HEK293 (cell line): Measurements from ENCODE around the gene SNN.

Experiments
- CTCF ChIA-PET: fragments of 350-600 bp; formaldehyde crosslinking; extraction: SDS; loops from one replicate; lab custom pipeline; 2021; ENCODE audit warnings: antibody characterized with exemption; lab: Yijun Ruan, JAX
- POLR2A ChIA-PET: fragments of 300-600 bp; formaldehyde crosslinking; extraction: SDS; loops from one replicate; lab custom pipeline; 2020; ENCODE audit warnings: antibody characterized with exemption, inconsistent platforms; lab: Yijun Ruan, JAX
- H3K27ac ChIP-seq: fragments of 200-500 bp; sonication (Bioruptor generic); 2 replicates; pipeline ENCODE4 v1.5.1; 2014; ENCODE audit warnings: low read depth, low read length, control low read depth, inconsistent platforms; ENCODE audit errors: extremely low read depth
- H3K36me3 ChIP-seq, 2 experiments: fragments of 200-500 bp in 1 of 2; sonication (Bioruptor generic) in 1 of 2; 1 replicate in 1 of 2; 2 replicates in 1 of 2; pipeline ENCODE4 v1.5.1; 2014 to 2017; ENCODE audit warnings: inconsistent platforms in 2 of 2, low read length in 2 of 2; ENCODE audit not compliant: control insufficient read depth in 2 of 2, insufficient read depth in 1 of 2
- H3K4me1 ChIP-seq: fragments of 200-500 bp; sonication (Bioruptor generic); 2 replicates; pipeline ENCODE4 v1.5.1; 2014; ENCODE audit warnings: mild to moderate bottlenecking, low read length, inconsistent platforms; ENCODE audit not compliant: control insufficient read depth, insufficient read depth
- H3K4me3 ChIP-seq: 2 replicates; pipeline ENCODE4 v1.5.1; 2011; ENCODE audit warnings: low read depth, mild to moderate bottlenecking, control low read depth, low read length, moderate library complexity
- H3K9me3 ChIP-seq: fragments of 200-500 bp; sonication (Bioruptor generic); 2 replicates; pipeline ENCODE4 v1.5.1; 2014; ENCODE audit warnings: low read depth, low read length, inconsistent platforms; ENCODE audit not compliant: control insufficient read depth, insufficient read depth
- EGR2 ChIP-seq: fragments of 450-650 bp; formaldehyde crosslinking; IDR thresholded peaks from 2 replicates; pipeline ENCODE4 v1.5.1; 2016; ENCODE audit warnings: low read depth, missing biosample characterization, missing genetic modification characterization
- GFI1B ChIP-seq: fragments of 450-650 bp; formaldehyde crosslinking; IDR thresholded peaks from 2 replicates; pipeline ENCODE4 v1.5.1; 2016; ENCODE audit warnings: missing biosample characterization, missing genetic modification characterization
- GLI2 ChIP-seq: fragments of 450-650 bp; formaldehyde crosslinking; IDR thresholded peaks from 2 replicates; pipeline ENCODE4; 2017; ENCODE audit warnings: missing biosample characterization, missing genetic modification characterization, low read depth, borderline replicate concordance
- IKZF3 ChIP-seq: fragments of 450-650 bp; IDR thresholded peaks from 2 replicates; pipeline ENCODE4 v1.5.0; 2018; ENCODE audit warnings: missing biosample characterization, mild to moderate bottlenecking, missing genetic modification characterization, moderate library complexity
- KLF9 ChIP-seq: fragments of 450-650 bp; formaldehyde crosslinking; IDR thresholded peaks from 2 replicates; pipeline ENCODE4 v1.5.1; 2016; ENCODE audit warnings: missing biosample characterization, missing genetic modification characterization, low read depth
- SCRT1 ChIP-seq: fragments of 450-650 bp; formaldehyde crosslinking; IDR thresholded peaks from 2 replicates; pipeline ENCODE4 v1.5.1; 2016; ENCODE audit warnings: missing biosample characterization, missing genetic modification characterization, borderline replicate concordance
- ZFHX2 ChIP-seq: fragments of 450-650 bp; formaldehyde crosslinking; conservative IDR thresholded peaks from 2 replicates; pipeline ENCODE4 v1.5.1; 2016; ENCODE audit warnings: missing biosample characterization, missing genetic modification characterization
- ZNF18 ChIP-seq: fragments of 450-650 bp; formaldehyde crosslinking; IDR thresholded peaks from 2 replicates; pipeline ENCODE4 v1.5.1; 2016; ENCODE audit warnings: missing biosample characterization, missing genetic modification characterization
- ZNF292 ChIP-seq: fragments of 450-650 bp; formaldehyde crosslinking; IDR thresholded peaks from 2 replicates; pipeline ENCODE4 v1.5.1; 2016; ENCODE audit warnings: low read depth, missing biosample characterization, missing genetic modification characterization, borderline replicate concordance
- ZNF626 ChIP-seq: fragments of 450-650 bp; sonication (Bioruptor Pico); formaldehyde crosslinking; IDR thresholded peaks from 2 replicates; pipeline ENCODE4 v1.5.1; 2018; ENCODE audit warnings: missing biosample characterization, missing genetic modification characterization, inconsistent platforms
- ZNF747 ChIP-seq: fragments of 450-650 bp; formaldehyde crosslinking; IDR thresholded peaks from 2 replicates; pipeline ENCODE4 v1.5.1; 2016; ENCODE audit warnings: missing biosample characterization, missing genetic modification characterization
- ZSCAN16 ChIP-seq: fragments of 450-650 bp; formaldehyde crosslinking; IDR thresholded peaks from 2 replicates; pipeline ENCODE4 v1.5.1; 2016; ENCODE audit warnings: missing biosample characterization, missing genetic modification characterization
- ZSCAN5A ChIP-seq: fragments of 450-650 bp; formaldehyde crosslinking; IDR thresholded peaks from 2 replicates; pipeline ENCODE4 v1.5.1; 2016; ENCODE audit warnings: missing biosample characterization, missing genetic modification characterization
- ZXDB ChIP-seq: fragments of 450-650 bp; formaldehyde crosslinking; IDR thresholded peaks from 2 replicates; pipeline ENCODE4 v1.5.1; 2016; ENCODE audit warnings: missing biosample characterization, missing genetic modification characterization
- TF ChIP-seq, protein P1 (sequence below): fragments of 450-650 bp; formaldehyde crosslinking; IDR thresholded peaks from 2 replicates; pipeline ENCODE4 v1.5.1; 2016; ENCODE audit warnings: missing biosample characterization, missing genetic modification characterization
- TF ChIP-seq, protein P2 (sequence below): fragments of 450-650 bp; formaldehyde crosslinking; IDR thresholded peaks from 2 replicates; pipeline ENCODE4; 2016; ENCODE audit warnings: missing biosample characterization, missing genetic modification characterization
- TF ChIP-seq, protein P3 (sequence below): fragments of 450-650 bp; formaldehyde crosslinking; IDR thresholded peaks from 2 replicates; pipeline ENCODE4 v1.5.1; 2017; ENCODE audit warnings: missing biosample characterization, missing genetic modification characterization
- TF ChIP-seq, protein P4 (sequence below): fragments of 450-650 bp; formaldehyde crosslinking; IDR thresholded peaks from 2 replicates; pipeline ENCODE4 v1.5.1; 2016; ENCODE audit warnings: missing biosample characterization, missing genetic modification characterization, borderline replicate concordance

SNN gene

DNA sequence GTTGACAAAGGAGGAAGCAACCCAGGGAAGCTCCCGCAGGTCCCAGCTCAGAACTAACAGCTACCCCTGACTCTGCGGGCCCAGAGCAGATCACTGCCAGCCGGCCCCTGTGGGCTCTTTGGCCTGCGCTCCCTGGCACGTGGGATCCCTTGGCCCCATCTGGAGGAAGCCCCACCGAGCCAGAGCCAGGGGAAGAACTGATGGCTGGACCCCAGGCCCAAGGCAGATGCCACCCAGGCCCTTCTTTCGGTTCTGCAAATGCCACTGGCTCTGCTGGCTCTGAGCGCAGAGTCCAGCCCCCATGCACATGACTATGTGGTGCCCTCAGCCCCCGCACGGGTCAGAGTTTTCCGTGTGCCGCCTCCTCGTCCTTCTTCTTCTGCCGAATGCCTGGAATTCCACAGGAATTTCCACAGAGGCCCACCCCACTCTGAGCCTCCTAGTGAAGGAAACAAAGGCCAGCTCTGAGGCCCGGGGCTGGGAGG, 35.8 kb upstream of the SNN start:
- H3K9me3 ChIP-seq = no peaks in the 10 kb centered on the region
- CTCF ChIA-PET = interaction anchor here (0.6 to 1.1 kb wide), 2 partner anchors 10 to 669 kb away, joined by 3 to 4 read pairs; no protein-coding TSS in a partner anchor
- no peak overlapping the region for H3K4me3 ChIP-seq
- no peak overlapping the region for H3K27ac ChIP-seq
- POLR2A ChIA-PET = no interaction called here
- TF ChIP-seq ZNF292 (tag by site-specific recombination) (no peak), GLI2 (no peak), ZSCAN5A (tag by site-specific recombination) (no peak), ZFHX2 (tag by site-specific recombination) (peak; percentile 53), EGR2 (tag by site-specific recombination) (peak; percentile 39; the same call in 1 of the 2 replicates)
- TF ChIP-seq, protein P1, sequence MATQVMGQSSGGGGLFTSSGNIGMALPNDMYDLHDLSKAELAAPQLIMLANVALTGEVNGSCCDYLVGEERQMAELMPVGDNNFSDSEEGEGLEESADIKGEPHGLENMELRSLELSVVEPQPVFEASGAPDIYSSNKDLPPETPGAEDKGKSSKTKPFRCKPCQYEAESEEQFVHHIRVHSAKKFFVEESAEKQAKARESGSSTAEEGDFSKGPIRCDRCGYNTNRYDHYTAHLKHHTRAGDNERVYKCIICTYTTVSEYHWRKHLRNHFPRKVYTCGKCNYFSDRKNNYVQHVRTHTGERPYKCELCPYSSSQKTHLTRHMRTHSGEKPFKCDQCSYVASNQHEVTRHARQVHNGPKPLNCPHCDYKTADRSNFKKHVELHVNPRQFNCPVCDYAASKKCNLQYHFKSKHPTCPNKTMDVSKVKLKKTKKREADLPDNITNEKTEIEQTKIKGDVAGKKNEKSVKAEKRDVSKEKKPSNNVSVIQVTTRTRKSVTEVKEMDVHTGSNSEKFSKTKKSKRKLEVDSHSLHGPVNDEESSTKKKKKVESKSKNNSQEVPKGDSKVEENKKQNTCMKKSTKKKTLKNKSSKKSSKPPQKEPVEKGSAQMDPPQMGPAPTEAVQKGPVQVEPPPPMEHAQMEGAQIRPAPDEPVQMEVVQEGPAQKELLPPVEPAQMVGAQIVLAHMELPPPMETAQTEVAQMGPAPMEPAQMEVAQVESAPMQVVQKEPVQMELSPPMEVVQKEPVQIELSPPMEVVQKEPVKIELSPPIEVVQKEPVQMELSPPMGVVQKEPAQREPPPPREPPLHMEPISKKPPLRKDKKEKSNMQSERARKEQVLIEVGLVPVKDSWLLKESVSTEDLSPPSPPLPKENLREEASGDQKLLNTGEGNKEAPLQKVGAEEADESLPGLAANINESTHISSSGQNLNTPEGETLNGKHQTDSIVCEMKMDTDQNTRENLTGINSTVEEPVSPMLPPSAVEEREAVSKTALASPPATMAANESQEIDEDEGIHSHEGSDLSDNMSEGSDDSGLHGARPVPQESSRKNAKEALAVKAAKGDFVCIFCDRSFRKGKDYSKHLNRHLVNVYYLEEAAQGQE (tag by site-specific recombination) = no peak
- H3K4me1 ChIP-seq = no peaks in the 10 kb centered on the region
- H3K36me3 ChIP-seq = no peaks in the 10 kb centered on the region

DNA sequence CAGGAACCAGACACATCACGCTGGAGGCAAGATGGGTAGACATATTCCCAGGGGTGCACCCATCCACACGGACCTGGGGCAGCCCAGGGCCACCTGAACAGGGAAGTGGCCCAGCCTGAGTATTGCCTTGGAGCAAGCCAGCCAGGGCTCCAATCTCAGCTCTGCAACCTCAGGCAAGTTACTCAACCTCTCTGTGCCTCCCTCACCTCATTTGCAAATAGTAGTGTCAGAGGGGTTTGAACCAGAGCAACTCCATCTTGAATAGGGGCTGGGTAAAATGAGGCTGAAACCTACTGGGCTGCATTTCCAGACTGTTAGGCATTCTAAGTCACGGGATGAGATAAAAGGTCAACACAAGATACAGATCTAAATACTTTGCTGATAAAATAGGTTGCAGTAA, 35.1 kb upstream of the SNN start:
- TF ChIP-seq, protein P2, sequence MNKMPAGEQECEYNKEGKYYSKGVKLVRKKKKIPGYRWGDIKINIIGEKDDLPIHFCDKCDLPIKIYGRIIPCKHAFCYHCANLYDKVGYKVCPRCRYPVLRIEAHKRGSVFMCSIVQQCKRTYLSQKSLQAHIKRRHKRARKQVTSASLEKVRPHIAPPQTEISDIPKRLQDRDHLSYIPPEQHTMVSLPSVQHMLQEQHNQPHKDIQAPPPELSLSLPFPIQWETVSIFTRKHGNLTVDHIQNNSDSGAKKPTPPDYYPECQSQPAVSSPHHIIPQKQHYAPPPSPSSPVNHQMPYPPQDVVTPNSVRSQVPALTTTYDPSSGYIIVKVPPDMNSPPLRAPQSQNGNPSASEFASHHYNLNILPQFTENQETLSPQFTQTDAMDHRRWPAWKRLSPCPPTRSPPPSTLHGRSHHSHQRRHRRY = no peak
- TF ChIP-seq, protein P3, sequence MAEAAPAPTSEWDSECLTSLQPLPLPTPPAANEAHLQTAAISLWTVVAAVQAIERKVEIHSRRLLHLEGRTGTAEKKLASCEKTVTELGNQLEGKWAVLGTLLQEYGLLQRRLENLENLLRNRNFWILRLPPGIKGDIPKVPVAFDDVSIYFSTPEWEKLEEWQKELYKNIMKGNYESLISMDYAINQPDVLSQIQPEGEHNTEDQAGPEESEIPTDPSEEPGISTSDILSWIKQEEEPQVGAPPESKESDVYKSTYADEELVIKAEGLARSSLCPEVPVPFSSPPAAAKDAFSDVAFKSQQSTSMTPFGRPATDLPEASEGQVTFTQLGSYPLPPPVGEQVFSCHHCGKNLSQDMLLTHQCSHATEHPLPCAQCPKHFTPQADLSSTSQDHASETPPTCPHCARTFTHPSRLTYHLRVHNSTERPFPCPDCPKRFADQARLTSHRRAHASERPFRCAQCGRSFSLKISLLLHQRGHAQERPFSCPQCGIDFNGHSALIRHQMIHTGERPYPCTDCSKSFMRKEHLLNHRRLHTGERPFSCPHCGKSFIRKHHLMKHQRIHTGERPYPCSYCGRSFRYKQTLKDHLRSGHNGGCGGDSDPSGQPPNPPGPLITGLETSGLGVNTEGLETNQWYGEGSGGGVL = no peak
- TF ChIP-seq, protein P4, sequence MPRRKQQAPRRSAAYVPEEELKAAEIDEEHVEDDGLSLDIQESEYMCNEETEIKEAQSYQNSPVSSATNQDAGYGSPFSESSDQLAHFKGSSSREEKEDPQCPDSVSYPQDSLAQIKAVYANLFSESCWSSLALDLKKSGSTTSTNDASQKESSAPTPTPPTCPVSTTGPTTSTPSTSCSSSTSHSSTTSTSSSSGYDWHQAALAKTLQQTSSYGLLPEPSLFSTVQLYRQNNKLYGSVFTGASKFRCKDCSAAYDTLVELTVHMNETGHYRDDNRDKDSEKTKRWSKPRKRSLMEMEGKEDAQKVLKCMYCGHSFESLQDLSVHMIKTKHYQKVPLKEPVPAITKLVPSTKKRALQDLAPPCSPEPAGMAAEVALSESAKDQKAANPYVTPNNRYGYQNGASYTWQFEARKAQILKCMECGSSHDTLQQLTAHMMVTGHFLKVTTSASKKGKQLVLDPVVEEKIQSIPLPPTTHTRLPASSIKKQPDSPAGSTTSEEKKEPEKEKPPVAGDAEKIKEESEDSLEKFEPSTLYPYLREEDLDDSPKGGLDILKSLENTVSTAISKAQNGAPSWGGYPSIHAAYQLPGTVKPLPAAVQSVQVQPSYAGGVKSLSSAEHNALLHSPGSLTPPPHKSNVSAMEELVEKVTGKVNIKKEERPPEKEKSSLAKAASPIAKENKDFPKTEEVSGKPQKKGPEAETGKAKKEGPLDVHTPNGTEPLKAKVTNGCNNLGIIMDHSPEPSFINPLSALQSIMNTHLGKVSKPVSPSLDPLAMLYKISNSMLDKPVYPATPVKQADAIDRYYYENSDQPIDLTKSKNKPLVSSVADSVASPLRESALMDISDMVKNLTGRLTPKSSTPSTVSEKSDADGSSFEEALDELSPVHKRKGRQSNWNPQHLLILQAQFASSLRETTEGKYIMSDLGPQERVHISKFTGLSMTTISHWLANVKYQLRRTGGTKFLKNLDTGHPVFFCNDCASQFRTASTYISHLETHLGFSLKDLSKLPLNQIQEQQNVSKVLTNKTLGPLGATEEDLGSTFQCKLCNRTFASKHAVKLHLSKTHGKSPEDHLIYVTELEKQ (tag by site-specific recombination) = no peak
- TF ChIP-seq KLF9 (tag by site-specific recombination) = no peak
- no peak for TF ChIP-seq GFI1B
- TF ChIP-seq SCRT1 (tag by site-specific recombination) = no peak
- TF ChIP-seq ZNF626 (tag by site-specific recombination) = no peak
- TF ChIP-seq ZXDB = no peak
- no peak for TF ChIP-seq ZFHX2 (tag by site-specific recombination)
- no peak for TF ChIP-seq ZSCAN16
- TF ChIP-seq ZNF747 = no peak
- no peak for TF ChIP-seq IKZF3 (tag by site-specific recombination)
- no peak for TF ChIP-seq ZNF18 (tag by site-specific recombination)
- ChIA-PET POLR2A (no interaction called here), CTCF (interaction anchor here (0.6 kb wide), 1 partner anchor 8 kb away, joined by 4 read pairs; no protein-coding TSS in a partner anchor)
- Histone ChIP-seq H3K36me3 (no peaks in the 10 kb centered on the region), H3K27ac (no peak overlapping the region), H3K4me1 (no peaks in the 10 kb centered on the region), H3K9me3 (no peaks in the 10 kb centered on the region), H3K4me3 (no peak overlapping the region)
